BE2C (cell line): ENCODE results near the gene CYP1A1.

Source experiments
- DNase-seq: peaks from one replicate; pipeline ENCODE4 v3.0.0-alpha.2; 2020
- H3K27me3 ChIP-seq: fragments of 250-450 bp; sonication (Bioruptor Pico); 2 replicates; pipeline ENCODE4 v1.5.1; 2020; ENCODE audit warnings: mild to moderate bottlenecking
- H3K36me3 ChIP-seq: fragments of 250-450 bp; sonication (Bioruptor Pico); 2 replicates; pipeline ENCODE4 v1.5.1; 2020; ENCODE audit warnings: mild to moderate bottlenecking
- H3K4me1 ChIP-seq: fragments of 250-450 bp; sonication (Bioruptor Pico); 2 replicates; pipeline ENCODE4 v1.5.1; 2020
- H3K4me3 ChIP-seq: 2 replicates; pipeline ENCODE4 v1.5.1; 2011; ENCODE audit warnings: low read depth, low read length
- H3K9me3 ChIP-seq: fragments of 250-450 bp; sonication (Bioruptor Pico); 2 replicates; pipeline ENCODE4 v1.5.1; 2020
- CTCF ChIP-seq: IDR thresholded peaks from 2 replicates; pipeline ENCODE4 v1.5.1; 2012; ENCODE audit warnings: mild to moderate bottlenecking, low read depth, low read length

Gene CYP1A1

GRCh38 chr15:74710319-74711094, 14.8 kb downstream of the CYP1A1 start:
- Histone ChIP-seq H3K9me3 (no peaks in the 10 kb centered on the region), H3K27me3 (peaks cover 47% of the 10 kb centered on the region), H3K4me3 (no peak overlapping the region), H3K4me1 (no peaks in the 10 kb centered on the region), H3K36me3 (no peaks in the 10 kb centered on the region)
- DNase-seq, result no peak
- no peak for TF ChIP-seq CTCF

DNA sequence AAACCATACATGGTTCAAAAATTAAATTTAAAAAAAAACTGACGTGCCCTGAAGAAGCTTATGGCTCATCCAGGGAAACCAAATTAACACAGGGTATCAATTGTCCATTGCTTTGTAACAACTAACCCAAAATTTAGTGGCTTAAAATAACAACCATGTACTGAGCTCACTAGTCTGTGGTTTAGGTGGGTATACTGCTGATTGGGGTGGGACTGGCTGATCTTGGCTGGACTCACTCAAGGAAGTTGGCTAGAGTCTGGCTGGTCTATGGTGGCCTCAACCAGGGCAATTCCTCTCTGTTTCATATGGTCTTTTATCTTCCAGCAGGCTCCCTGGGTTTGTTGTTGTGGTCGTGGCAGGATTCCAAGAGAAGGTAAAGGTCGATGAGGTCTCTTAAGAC, 15.4 kb downstream of the CYP1A1 start:
- TF ChIP-seq CTCF, result no peak

DNA sequence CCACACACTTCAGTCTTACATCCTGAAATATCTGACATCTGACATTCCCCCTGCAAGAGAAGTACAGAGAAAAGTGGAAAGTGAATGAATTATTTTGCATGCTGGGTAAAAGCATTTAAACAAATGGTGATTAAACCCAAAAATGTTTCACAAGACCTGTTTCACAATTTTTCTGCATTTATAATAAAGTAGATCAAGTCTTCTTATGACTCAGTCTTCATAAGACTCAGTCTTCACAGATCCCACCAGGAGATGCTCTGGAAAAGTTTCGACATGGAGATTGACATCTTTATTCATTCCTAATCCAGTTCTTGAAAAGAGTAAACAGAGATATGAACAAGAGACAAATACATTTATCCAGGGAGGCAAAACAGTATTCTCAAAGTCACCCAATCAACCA, 16.3 kb downstream of the CYP1A1 start:
- Histone ChIP-seq H3K9me3 (no peaks in the 10 kb centered on the region), H3K4me1 (no peaks in the 10 kb centered on the region), H3K36me3 (no peaks in the 10 kb centered on the region), H3K4me3 (no peak overlapping the region), H3K27me3 (peaks cover 58% of the 10 kb centered on the region)
- no peak for DNase-seq
- no peak for TF ChIP-seq CTCF

More for the DNA sequence above, 15.4 kb downstream of the CYP1A1 start:
- Histone ChIP-seq H3K4me3 (no peak overlapping the region), H3K9me3 (no peaks in the 10 kb centered on the region), H3K4me1 (no peaks in the 10 kb centered on the region), H3K36me3 (no peaks in the 10 kb centered on the region), H3K27me3 (peaks cover 53% of the 10 kb centered on the region)
- DNase-seq, result no peak

DNA sequence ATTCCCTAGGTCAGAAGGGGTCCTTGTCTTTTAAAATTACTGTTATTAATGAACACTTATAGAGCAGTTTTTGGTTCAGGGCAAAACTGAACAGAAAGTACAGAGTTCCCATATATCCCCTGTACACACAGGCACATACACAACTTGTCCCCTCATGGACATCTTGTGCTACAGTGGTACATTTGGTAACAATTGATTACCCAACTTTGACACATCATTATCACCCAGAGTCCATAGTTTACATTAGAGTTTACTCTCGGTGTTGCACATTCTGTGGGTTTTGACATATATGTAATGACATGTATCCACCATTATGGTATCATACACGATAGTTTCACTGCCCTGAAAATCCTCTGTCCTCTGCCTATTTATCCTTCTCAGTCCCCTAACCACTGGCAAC, 28.5 kb downstream of the CYP1A1 start:
- Histone ChIP-seq H3K4me3 (peak overlapping the region; percentile 85), H3K9me3 (no peaks in the 10 kb centered on the region), H3K36me3 (no peaks in the 10 kb centered on the region), H3K4me1 (no peaks in the 10 kb centered on the region), H3K27me3 (peaks cover 21% of the 10 kb centered on the region)
- no peak for DNase-seq
- no peak for TF ChIP-seq CTCF

DNA sequence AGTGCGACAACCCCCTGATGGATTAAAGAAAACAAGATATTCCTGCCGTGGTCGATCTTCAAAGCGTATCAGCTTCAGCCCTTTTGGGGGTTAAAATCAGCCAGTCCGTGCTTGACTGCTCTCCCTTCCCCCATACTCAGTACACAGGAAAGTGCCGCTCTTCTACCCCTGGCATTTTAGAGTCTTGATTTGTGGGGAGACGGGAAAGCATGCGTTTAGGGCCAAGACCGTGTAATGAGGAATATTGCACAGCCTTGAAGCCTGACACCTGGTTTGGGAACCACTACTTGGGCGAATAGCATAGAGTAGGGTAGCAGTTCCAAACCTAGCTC, 29.0 kb downstream of the CYP1A1 start:
- no peak for TF ChIP-seq CTCF
- Histone ChIP-seq H3K36me3 (no peaks in the 10 kb centered on the region), H3K4me1 (no peaks in the 10 kb centered on the region), H3K27me3 (peaks cover 16% of the 10 kb centered on the region), H3K4me3 (peak overlapping the region; percentile 85), H3K9me3 (no peaks in the 10 kb centered on the region)
- DNase-seq, result no peak

DNA sequence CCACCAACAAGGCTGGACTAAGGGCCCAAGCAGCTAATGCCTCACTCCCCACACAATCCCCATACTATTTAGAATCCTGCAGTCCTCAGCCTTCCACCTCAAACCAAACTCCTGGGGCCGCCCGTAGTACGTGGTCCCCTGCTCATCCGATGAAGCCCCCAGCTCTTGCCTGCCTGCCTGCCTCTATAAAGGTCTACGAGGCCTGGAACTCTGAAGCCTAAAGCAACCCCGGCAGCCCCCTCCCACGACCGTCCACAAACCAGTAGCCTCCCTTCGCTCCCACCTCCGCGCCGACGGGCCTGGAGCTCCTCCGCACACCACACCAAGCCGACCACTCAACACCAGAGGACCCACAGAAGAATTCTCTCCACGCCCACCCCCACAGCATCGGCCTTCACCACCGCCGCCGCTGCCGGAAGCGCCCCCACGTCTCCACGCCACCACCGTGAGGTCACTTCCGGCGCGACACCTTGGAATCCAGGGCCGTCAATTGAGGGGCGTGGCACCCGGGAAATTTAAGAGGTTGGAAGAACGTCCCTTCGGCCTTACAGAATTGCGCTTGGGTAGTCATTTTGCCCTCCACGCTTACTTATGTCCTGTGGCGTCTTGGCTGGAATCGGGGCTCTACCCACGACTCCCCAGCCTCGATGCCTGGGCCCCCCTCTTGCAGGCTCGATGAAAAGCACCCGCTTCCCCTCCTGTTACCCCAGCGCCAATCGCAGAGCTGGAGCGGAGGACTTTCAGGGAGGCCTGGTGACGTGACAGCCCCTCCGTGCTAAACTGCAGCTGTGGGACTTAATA, 29.5 kb downstream of the CYP1A1 start, which contains the start of gene EDC3:
Gene EDC3 (minus strand): TSS at position 428 of the 801 bp plus-strand sequence. CDS start 20,900 bp downstream, outside the sequence.
- H3K4me1 ChIP-seq, result no peaks in the 10 kb centered on the region
- no peaks in the 10 kb centered on the region for H3K36me3 ChIP-seq
- peak; percentile 86 for DNase-seq
- H3K4me3 ChIP-seq, result peak within 1 kb of the TSS; percentile 85
- peaks cover 16% of the 10 kb centered on the region for H3K27me3 ChIP-seq
- no peaks in the 10 kb centered on the region for H3K9me3 ChIP-seq
- TF ChIP-seq CTCF, result no peak
